Activated CD8-positive, alpha-beta memory T cell treated with anti-CD3 and anti-CD28 coated beads for 48 hours (primary cell): ENCODE measurements around the gene DHRS2.
A peak's percentile ranks its signal among the peaks of the same experiment; 100 is the strongest.

ENCODE experiments used
- DNase-seq, 3 experiments: peaks; one replicate each; pipeline ENCODE4 v3.0.0-alpha.2; 2020; ENCODE audit warnings: low read depth in 2 of 3, low spot score in 2 of 3

DHRS2 gene

GRCh38 chr14:23612354-23612732 lies 23.8 kb upstream of the DHRS2 start:
- no peak for DNase-seq

GRCh38 chr14:23612802-23613201 lies 23.4 kb upstream of the DHRS2 start:
- no peak for DNase-seq

- DNase-seq, result no peak
These were observed 22.7 kb upstream of the DHRS2 start for GRCh38 chr14:23613242-23614070.

GRCh38 chr14:23614395-23614828 lies 21.8 kb upstream of the DHRS2 start:
- no peak for DNase-seq

- DNase-seq, result no peak
These were observed 20.3 kb upstream of the DHRS2 start for GRCh38 chr14:23615856-23616255.

- DNase-seq, result no peak
These were observed 18.6 kb upstream of the DHRS2 start for GRCh38 chr14:23617539-23617938.

GRCh38 chr14:23618415-23618988 lies 17.7 kb upstream of the DHRS2 start:
- no peak for DNase-seq

GRCh38 chr14:23620177-23620702 lies 15.9 kb upstream of the DHRS2 start:
- no peak for DNase-seq

- DNase-seq, result no peak
These were observed 14.8 kb upstream of the DHRS2 start for GRCh38 chr14:23621204-23621931.

- DNase-seq, result no peak
These were observed 14.0 kb upstream of the DHRS2 start for GRCh38 chr14:23621932-23622730.

- no peak for DNase-seq
These were observed 13.2 kb upstream of the DHRS2 start for GRCh38 chr14:23622990-23623389.

GRCh38 chr14:23623962-23624361 lies 12.2 kb upstream of the DHRS2 start:
- no peak for DNase-seq

- no peak for DNase-seq
These were observed 11.2 kb upstream of the DHRS2 start for GRCh38 chr14:23624830-23625404.

GRCh38 chr14:23626946-23627345 lies 9.2 kb upstream of the DHRS2 start:
- DNase-seq, result no peak

- no peak for DNase-seq
These were observed 8.2 kb upstream of the DHRS2 start for GRCh38 chr14:23627961-23628360.

- no peak for DNase-seq
These were observed 7.0 kb upstream of the DHRS2 start for GRCh38 chr14:23629204-23629603.

GRCh38 chr14:23629832-23630396 lies 6.2 kb upstream of the DHRS2 start:
- DNase-seq, result no peak

GRCh38 chr14:23630687-23631086 lies 5.5 kb upstream of the DHRS2 start:
- DNase-seq, result no peak

GRCh38 chr14:23631234-23631633 lies 4.9 kb upstream of the DHRS2 start:
- no peak for DNase-seq

- DNase-seq, result peak; percentile 27 to 65 (median 58)
These were observed 4.3 kb upstream of the DHRS2 start for GRCh38 chr14:23631702-23632460.
